ENCODE data around the gene CNDP1.

GRCh38 chr18:74547860-74548259 lies 13.6 kb downstream of the CNDP1 start:
- TF ChIP-seq POLR2AphosphoS5 (IDR thresholded peaks at IDR 0.05; ENCODE audit: low read depth, low read length) = no peak
- TF ChIP-seq, protein P1, sequence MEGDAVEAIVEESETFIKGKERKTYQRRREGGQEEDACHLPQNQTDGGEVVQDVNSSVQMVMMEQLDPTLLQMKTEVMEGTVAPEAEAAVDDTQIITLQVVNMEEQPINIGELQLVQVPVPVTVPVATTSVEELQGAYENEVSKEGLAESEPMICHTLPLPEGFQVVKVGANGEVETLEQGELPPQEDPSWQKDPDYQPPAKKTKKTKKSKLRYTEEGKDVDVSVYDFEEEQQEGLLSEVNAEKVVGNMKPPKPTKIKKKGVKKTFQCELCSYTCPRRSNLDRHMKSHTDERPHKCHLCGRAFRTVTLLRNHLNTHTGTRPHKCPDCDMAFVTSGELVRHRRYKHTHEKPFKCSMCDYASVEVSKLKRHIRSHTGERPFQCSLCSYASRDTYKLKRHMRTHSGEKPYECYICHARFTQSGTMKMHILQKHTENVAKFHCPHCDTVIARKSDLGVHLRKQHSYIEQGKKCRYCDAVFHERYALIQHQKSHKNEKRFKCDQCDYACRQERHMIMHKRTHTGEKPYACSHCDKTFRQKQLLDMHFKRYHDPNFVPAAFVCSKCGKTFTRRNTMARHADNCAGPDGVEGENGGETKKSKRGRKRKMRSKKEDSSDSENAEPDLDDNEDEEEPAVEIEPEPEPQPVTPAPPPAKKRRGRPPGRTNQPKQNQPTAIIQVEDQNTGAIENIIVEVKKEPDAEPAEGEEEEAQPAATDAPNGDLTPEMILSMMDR (IDR thresholded peaks at IDR 0.05) = no peak
- no peak for TF ChIP-seq YY1 (IDR thresholded peaks at IDR 0.05; ENCODE audit: low read depth)
- TF ChIP-seq CHD2 (IDR thresholded peaks at IDR 0.05; ENCODE audit: low read length, partially characterized antibody) = no peak
- no peak for TF ChIP-seq EZH2phosphoT487 (IDR thresholded peaks at IDR 0.05; ENCODE audit: borderline replicate concordance, low read depth)
- TF ChIP-seq, protein P2, sequence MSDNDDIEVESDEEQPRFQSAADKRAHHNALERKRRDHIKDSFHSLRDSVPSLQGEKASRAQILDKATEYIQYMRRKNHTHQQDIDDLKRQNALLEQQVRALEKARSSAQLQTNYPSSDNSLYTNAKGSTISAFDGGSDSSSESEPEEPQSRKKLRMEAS (IDR thresholded peaks at IDR 0.05; ENCODE audit: low read depth) = no peak
- no peak for TF ChIP-seq REST (IDR thresholded peaks at IDR 0.05; ENCODE audit: low read depth, low read length)
- no peak for TF ChIP-seq MXI1 (IDR thresholded peaks at IDR 0.05; ENCODE audit: low read depth, low read length)
- no peak for TF ChIP-seq GABPA (IDR thresholded peaks at IDR 0.05; ENCODE audit: low read depth)
- no peak for TF ChIP-seq RAD21 (IDR thresholded peaks at IDR 0.05; ENCODE audit: low read length)
